Activated CD8-positive, alpha-beta memory T cell treated with anti-CD3 and anti-CD28 coated beads, Interleukin-2, amount 10 ng/mL, durations not matched to agents 7 days and 5 days (primary cell): Measurements from ENCODE around the gene ADAMTS4. TPM values are rescaled to one million over a fixed set of nuclear protein-coding genes. Genes with fewer than 3 reads are reported as not detected.
A peak's percentile ranks its signal among the peaks of the same experiment; 100 is the strongest.

Experiments used
- ATAC-seq: fragments of 150-1000 bp; cut with Tn5 transposase; one replicate; pipeline ENCODE4 v1.10.0; 2021; ENCODE audit warnings: moderate library complexity
- CTCF ChIA-PET: fragments of 350-600 bp; sonication (Branson Sonifier 250); formaldehyde crosslinking; loops from one replicate; lab custom pipeline; 2021; ENCODE audit warnings: antibody characterized with exemption; lab: Charles Lee
- DNase-seq: peaks from one replicate; pipeline ENCODE4 v3.0.0-alpha.2; 2020
- H3K27ac Mint-ChIP-seq: one replicate; pipeline ENCODE4 v1.8.0; 2021; ENCODE audit warnings: mild to moderate bottlenecking, mixed read lengths
- H3K27me3 Mint-ChIP-seq: one replicate; pipeline ENCODE4 v1.8.0; 2021; ENCODE audit warnings: mixed read lengths
- H3K36me3 Mint-ChIP-seq: one replicate; pipeline ENCODE4 v1.8.0; 2021; ENCODE audit warnings: mild to moderate bottlenecking, mixed read lengths
- H3K4me1 Mint-ChIP-seq: one replicate; pipeline ENCODE4 v1.8.0; 2021; ENCODE audit warnings: mixed read lengths
- H3K4me3 Mint-ChIP-seq: one replicate; pipeline ENCODE4 v1.8.0; 2021; ENCODE audit warnings: mild to moderate bottlenecking, moderate library complexity, mixed read lengths
- H3K9me3 Mint-ChIP-seq: one replicate; pipeline ENCODE4 v1.8.0; 2022; ENCODE audit warnings: low read depth, mixed read lengths
- total RNA-seq, 2 experiments: library from RNA; stranded (reverse); gene quantifications; one replicate each; pipeline ENCODE4 v1.2.3, GENCODE V29; 2021

ADAMTS4 gene
- total RNA-seq, 2 experiments from 2014 or later = 0.30 to 0.38 TPM

DNA sequence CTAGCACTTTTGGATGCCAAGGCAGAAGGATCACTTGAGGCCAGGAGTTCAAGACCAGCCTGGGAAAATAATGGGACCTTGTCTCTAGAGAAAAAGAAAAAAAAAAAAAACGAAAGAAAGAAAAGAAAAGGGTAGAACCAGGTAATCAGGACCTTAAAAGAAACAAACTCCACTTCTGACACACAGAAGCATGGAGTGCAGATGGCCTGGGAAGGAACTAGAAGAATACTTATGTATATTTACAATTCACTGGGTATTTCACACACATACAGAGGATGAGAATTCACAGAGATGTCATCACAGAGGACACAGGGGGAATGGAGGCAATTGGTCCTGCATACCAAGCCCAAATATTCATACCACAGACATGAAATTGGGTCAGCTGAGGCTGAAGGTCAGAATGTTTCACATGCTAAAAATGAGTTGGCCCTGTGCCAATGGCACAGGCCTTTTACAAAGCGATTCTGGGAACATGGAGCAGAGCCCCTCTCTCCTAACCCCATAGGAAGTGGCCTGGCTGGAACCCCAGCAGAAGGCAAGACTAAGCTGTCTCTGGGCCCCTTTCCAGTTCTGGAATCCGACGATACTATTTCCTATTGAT lies 26.0 kb downstream of the ADAMTS4 start:
- peak overlapping the region; percentile 12 for H3K27ac Mint-ChIP-seq
- H3K36me3 Mint-ChIP-seq = peaks cover 40% of the 10 kb centered on the region
- H3K9me3 Mint-ChIP-seq = no peaks in the 10 kb centered on the region
- H3K27me3 Mint-ChIP-seq = no peaks in the 10 kb centered on the region
- CTCF ChIA-PET = interaction anchor here (0.6 kb wide), 1 partner anchor 15 kb away, joined by 3 read pairs; no protein-coding TSS in a partner anchor
- ATAC-seq (no peak), DNase-seq (no peak)
- H3K4me1 Mint-ChIP-seq = peaks cover 39% of the 10 kb centered on the region
- H3K4me3 Mint-ChIP-seq = no peak overlapping the region

DNA sequence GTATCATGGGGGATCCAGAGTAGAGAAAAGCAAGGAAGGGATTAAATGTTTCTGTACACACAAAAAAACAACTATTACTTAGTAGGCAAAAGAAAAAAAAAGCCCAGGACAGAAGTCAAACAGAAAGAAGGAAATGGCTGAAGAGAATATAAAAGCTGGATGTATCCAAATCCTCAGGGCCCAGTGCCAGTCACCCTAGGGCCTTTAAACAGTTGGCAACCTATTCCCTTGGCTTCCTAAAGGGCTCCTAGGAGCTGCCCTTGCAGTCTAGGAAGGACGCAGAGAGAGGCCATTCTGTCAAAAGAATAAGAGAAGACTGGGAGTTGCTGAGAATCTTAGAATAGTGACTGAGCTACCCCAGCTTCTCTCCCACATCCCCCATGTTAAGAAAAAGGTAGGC lies 26.5 kb downstream of the ADAMTS4 start:
- CTCF ChIA-PET = interaction anchor here (0.6 to 1.1 kb wide), 2 partner anchors 16 to 53 kb away, joined by 3 to 4 read pairs; partner anchors contain the start of gene TOMM40L
- DNase-seq (no peak), ATAC-seq (no peak)
- peaks cover 40% of the 10 kb centered on the region for H3K36me3 Mint-ChIP-seq
- no peaks in the 10 kb centered on the region for H3K9me3 Mint-ChIP-seq
- no peaks in the 10 kb centered on the region for H3K27me3 Mint-ChIP-seq
- no peak overlapping the region for H3K4me3 Mint-ChIP-seq
- peaks cover 38% of the 10 kb centered on the region for H3K4me1 Mint-ChIP-seq
- no peak overlapping the region for H3K27ac Mint-ChIP-seq

DNA sequence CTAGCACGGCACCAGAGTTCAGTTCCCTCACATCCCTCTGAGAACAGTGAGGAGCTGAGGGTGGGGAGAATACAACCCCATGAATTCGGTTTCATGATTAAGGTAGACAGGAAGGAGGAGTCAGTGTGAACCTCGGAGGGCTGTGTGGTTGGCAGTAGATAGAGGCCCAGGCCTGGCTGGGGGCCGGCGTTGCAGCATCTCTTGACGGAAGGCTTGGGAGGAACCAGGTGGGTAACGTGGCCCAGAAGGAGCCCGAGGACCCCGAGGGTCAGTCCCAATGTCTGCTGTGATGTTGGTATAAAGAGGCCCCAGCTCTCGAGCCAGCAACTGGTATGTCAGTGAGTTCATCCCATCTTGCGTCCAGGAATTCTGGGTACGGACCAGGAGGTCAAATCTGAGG lies 27.2 kb downstream of the ADAMTS4 start:
- CTCF ChIA-PET = interaction anchor here (1.1 to 2.3 kb wide), 2 partner anchors 10 to 54 kb away, joined by 4 to 7 read pairs; partner anchors contain the start of gene TOMM40L
- no peak for DNase-seq
- H3K4me1 Mint-ChIP-seq = peaks cover 42% of the 10 kb centered on the region
- ATAC-seq = no peak
- H3K9me3 Mint-ChIP-seq = no peaks in the 10 kb centered on the region
- H3K36me3 Mint-ChIP-seq = peaks cover 38% of the 10 kb centered on the region
- H3K27me3 Mint-ChIP-seq = no peaks in the 10 kb centered on the region
- no peak overlapping the region for H3K4me3 Mint-ChIP-seq
- H3K27ac Mint-ChIP-seq = no peak overlapping the region

DNA sequence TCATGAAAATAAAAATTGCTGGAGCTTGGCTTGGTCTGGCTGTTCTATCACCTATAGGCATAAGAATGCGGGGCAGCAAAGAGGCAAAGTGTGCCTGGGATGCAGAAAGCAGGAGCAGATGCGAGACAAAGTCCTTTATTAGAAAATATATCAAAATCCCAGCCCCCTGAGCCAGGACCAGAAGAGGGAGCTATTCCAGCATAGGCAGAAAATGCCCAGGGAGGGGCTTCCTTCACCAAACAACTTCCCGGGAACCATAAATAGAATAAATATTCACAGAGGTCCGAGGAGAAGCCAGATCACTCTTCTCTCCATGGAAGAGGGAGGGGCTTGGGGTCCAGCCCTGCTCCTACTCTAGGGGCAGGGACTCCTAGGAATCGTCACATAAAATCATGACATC lies 27.7 kb downstream of the ADAMTS4 start:
- DNase-seq (no peak), ATAC-seq (no peak)
- no peaks in the 10 kb centered on the region for H3K27me3 Mint-ChIP-seq
- CTCF ChIA-PET = interaction anchor here (1.1 to 2.3 kb wide), 2 partner anchors 10 to 54 kb away, joined by 4 to 7 read pairs; partner anchors contain the start of gene TOMM40L
- H3K4me3 Mint-ChIP-seq = no peak overlapping the region
- H3K27ac Mint-ChIP-seq = no peak overlapping the region
- H3K9me3 Mint-ChIP-seq = no peaks in the 10 kb centered on the region
- peaks cover 39% of the 10 kb centered on the region for H3K4me1 Mint-ChIP-seq
- peaks cover 38% of the 10 kb centered on the region for H3K36me3 Mint-ChIP-seq

DNA sequence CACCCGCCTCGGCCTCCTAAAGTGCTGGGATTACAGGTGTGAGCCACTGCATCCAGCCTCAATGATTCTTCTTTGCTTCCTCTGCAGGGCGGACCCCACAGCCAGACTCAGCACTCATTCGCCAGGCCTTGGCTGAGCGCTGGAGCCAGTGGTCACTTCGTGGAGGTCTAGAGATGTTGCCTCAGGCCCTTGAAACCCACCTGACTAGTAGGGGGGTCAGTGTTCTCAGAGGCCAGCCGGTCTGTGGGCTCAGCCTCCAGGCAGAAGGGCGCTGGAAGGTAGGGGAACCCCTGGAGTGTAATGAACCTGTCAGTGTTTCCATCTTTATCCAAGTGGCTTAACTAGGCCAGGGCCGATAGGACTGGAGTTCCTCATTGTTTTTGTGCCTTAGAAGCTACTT lies 29.9 kb downstream of the ADAMTS4 start:
- Mint-ChIP-seq H3K27me3 (no peaks in the 10 kb centered on the region), H3K4me1 (peaks cover 38% of the 10 kb centered on the region), H3K4me3 (no peak overlapping the region), H3K9me3 (no peaks in the 10 kb centered on the region), H3K36me3 (peaks cover 27% of the 10 kb centered on the region), H3K27ac (no peak overlapping the region)
- CTCF ChIA-PET = interaction anchor here (0.9 to 1.3 kb wide), 2 partner anchors 9 to 33 kb away, joined by 3 read pairs; partner anchors contain the start of genes B4GALT3 and NDUFS2
- DNase-seq (no peak), ATAC-seq (no peak)

DNA sequence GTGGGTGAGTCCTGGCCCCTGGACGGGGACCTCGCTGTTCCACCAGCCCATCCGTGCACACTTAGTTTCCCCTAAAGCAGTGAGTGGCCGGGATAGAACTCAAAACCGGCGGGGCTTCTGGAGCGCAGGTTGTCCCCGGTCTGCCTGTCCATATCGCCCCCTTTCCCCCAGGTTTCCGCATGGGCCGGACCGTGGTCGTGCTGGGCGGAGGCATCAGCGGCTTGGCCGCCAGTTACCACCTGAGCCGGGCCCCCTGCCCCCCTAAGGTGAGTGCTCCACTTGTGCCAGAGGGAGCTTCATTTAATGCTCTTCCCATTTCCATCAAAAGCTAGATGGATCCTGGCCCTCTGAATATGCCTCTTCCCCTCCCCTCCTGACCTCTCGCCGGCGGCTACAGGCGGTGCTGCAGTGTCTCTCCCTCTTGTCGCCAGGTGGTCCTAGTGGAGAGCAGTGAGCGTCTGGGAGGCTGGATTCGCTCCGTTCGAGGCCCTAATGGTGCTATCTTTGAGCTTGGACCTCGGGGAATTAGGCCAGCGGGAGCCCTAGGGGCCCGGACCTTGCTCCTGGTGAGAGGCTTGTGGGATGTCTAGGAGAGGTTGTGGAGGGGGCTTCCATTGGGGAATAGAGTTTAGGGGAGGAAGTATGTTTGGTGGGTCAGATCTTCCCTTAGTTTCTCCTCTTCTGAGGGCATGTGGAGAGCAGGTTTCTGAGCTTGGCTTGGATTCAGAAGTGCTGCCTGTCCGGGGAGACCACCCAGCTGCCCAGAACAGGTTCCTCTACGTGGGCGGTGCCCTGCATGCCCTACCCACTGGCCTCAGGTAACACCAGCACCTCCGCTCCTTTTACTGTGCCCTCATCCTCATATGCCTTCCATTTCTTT lies 31.9 kb downstream of the ADAMTS4 start:
- CTCF ChIA-PET = interaction anchor here (0.7 to 4.7 kb wide), 23 partner anchors 9 to 571 kb away, joined by 3 to 49 read pairs (median 5); partner anchors contain the start of genes APOA2, B4GALT3, DEDD and NDUFS2
- H3K36me3 Mint-ChIP-seq = peaks cover 20% of the 10 kb centered on the region
- H3K27ac Mint-ChIP-seq = peak overlapping the region; percentile 95
- ATAC-seq (peak; percentile 1), DNase-seq (peak; percentile 51)
- peak overlapping the region; percentile 83 for H3K4me3 Mint-ChIP-seq
- peaks cover 39% of the 10 kb centered on the region for H3K4me1 Mint-ChIP-seq
- H3K9me3 Mint-ChIP-seq = no peaks in the 10 kb centered on the region
- H3K27me3 Mint-ChIP-seq = no peaks in the 10 kb centered on the region

DNA sequence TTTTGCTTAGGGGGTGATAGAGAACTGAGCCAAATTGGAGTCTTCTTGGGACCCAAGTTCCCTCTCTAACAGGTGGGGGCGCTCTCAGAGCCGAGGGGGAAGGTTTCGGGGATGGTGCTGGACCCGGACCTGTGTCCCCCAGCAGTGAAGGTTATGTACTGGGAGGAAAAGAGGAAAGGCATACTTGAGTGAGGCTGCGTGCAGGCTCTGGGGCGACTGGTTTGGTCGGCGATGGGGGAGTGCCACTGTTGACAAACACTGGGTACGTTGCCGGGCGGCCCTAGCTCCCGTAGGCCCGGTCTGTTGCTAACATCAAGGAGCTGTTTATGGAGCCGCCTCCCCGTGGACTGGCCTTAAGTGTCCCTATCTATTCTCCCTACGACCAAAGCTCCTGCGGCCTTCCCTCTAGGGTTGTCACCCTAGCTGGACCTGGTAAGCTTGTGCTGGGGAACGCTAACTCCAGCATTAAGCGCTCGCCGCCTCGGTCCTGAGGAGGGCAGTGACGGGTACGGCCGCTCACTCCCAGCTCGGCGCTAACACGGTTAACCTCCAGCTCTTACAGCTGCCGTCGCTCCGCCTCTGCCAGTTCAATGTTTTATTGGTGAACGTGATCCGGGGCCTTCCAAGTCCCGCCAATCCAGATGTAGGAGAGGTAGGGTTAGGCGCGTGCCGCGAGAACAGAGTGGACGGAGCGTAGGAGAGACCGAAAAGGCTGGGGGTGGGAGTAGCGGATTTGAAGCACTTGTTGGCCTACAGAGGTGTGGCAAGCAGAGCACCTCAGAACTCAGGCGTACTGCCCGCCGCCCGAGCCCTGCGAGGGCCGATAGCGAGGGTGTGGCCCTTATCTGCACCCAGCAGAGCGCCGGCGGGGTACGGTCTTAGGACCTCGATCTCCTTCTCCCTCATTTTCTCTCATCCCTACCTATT lies 32.8 kb downstream of the ADAMTS4 start, which contains the start of gene PPOX:
PPOX (plus strand) TSS at position 685 of the 927 bp plus-strand sequence. CDS start 422 bp downstream, outside the sequence.
- ATAC-seq = peak; percentile 95
- H3K36me3 Mint-ChIP-seq = peaks cover 17% of the 10 kb centered on the region
- DNase-seq = peak; percentile 98
- no peaks in the 10 kb centered on the region for H3K9me3 Mint-ChIP-seq
- H3K4me3 Mint-ChIP-seq = peak within 1 kb of the TSS; percentile 83
- H3K27ac Mint-ChIP-seq = peak within 1 kb of the TSS; percentile 95
- no peaks in the 10 kb centered on the region for H3K27me3 Mint-ChIP-seq
- CTCF ChIA-PET = interaction anchor here (0.5 to 4.7 kb wide), 31 partner anchors 10 to 572 kb away, joined by 3 to 49 read pairs (median 4); partner anchors contain the start of genes APOA2, B4GALT3, DEDD and NDUFS2
- peaks cover 44% of the 10 kb centered on the region for H3K4me1 Mint-ChIP-seq

DNA sequence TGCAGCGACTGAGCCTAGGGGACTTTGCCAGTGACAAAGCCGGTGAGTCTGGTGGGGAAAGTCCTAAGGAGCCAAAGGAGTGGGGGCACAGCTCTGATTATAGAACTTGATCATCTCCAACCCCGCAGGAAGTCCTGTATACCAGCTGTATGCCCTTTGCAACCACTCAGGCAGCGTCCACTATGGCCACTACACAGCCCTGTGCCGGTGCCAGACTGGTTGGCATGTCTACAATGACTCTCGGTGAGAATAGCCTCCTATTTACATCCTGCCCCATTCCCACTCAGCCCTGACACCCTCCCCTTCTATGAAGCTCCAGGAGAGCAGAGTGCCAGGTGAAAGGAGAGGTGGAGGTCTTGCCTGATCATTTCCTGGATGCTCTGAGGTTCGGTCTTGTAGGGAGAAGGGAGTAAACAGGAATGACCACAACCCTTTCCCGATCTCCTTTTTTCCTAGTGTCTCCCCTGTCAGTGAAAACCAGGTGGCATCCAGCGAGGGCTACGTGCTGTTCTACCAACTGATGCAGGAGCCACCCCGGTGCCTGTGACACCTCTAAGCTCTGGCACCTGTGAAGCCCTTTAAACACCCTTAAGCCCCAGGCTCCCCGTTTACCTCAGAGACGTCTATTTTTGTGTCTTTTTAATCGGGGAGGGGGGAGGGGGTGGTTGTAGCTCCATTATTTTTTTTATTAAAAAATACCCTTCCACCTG lies 33.8 kb downstream of the ADAMTS4 start:
- Mint-ChIP-seq H3K9me3 (no peaks in the 10 kb centered on the region), H3K36me3 (peaks cover 14% of the 10 kb centered on the region), H3K4me3 (peak overlapping the region; percentile 83), H3K27me3 (no peaks in the 10 kb centered on the region), H3K4me1 (peaks cover 52% of the 10 kb centered on the region), H3K27ac (peak overlapping the region; percentile 95)
- DNase-seq = no peak
- CTCF ChIA-PET = interaction anchor here (0.5 to 4.7 kb wide), 29 partner anchors 9 to 226 kb away, joined by 3 to 49 read pairs (median 4); partner anchors contain the start of genes APOA2, B4GALT3, NDUFS2 and NIT1
- no peak for ATAC-seq

DNA sequence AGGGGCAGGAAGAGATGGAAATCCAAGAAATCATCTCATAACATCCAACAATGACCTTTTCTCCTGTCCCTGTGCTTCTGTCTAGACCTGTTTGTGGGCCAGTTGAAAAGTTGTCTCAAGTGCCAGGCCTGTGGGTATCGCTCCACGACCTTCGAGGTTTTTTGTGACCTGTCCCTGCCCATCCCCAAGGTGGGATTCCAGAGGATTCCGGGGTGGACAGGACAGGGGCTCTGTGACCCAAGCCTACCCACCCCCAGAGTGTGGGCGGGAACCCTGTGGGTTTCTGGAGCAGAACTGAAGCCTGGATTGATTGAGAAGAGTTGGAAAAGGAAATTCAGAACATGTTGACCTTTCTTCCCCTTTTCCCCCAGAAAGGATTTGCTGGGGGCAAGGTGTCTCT lies 35.1 kb downstream of the ADAMTS4 start:
- H3K27me3 Mint-ChIP-seq = no peaks in the 10 kb centered on the region
- peaks cover 14% of the 10 kb centered on the region for H3K36me3 Mint-ChIP-seq
- H3K27ac Mint-ChIP-seq = peak overlapping the region; percentile 47
- no peak for ATAC-seq
- H3K4me1 Mint-ChIP-seq = peaks cover 57% of the 10 kb centered on the region
- CTCF ChIA-PET = interaction anchor here (4.7 kb wide), 1 partner anchor 12 kb away, joined by 34 read pairs; the partner anchor contains the start of gene B4GALT3
- DNase-seq = no peak
- H3K9me3 Mint-ChIP-seq = no peaks in the 10 kb centered on the region
- no peak overlapping the region for H3K4me3 Mint-ChIP-seq

DNA sequence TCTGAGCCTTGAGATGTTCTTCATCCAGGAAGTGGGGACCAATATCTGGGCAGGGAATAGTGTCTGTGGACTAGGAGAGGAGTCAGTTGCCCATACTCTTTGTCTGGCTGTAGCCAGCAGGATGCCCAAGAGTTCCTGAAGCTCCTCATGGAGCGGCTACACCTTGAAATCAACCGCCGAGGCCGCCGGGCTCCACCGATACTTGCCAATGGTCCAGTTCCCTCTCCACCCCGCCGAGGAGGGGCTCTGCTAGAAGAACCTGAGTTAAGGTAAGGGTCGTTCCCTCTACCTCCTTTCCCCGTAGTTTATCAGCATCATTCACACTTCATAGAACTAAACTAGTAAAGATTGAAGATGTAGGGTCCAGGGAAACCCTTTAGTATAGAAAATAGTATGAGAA lies 36.0 kb downstream of the ADAMTS4 start:
- H3K4me1 Mint-ChIP-seq = peaks cover 55% of the 10 kb centered on the region
- ATAC-seq (no peak), DNase-seq (no peak)
- CTCF ChIA-PET = interaction anchor here (1.0 kb wide), 1 partner anchor 63 kb away, joined by 3 read pairs; the partner anchor contains the start of gene TOMM40L
- H3K27ac Mint-ChIP-seq = no peak overlapping the region
- no peaks in the 10 kb centered on the region for H3K9me3 Mint-ChIP-seq
- H3K4me3 Mint-ChIP-seq = no peak overlapping the region
- H3K36me3 Mint-ChIP-seq = peaks cover 21% of the 10 kb centered on the region
- no peaks in the 10 kb centered on the region for H3K27me3 Mint-ChIP-seq

DNA sequence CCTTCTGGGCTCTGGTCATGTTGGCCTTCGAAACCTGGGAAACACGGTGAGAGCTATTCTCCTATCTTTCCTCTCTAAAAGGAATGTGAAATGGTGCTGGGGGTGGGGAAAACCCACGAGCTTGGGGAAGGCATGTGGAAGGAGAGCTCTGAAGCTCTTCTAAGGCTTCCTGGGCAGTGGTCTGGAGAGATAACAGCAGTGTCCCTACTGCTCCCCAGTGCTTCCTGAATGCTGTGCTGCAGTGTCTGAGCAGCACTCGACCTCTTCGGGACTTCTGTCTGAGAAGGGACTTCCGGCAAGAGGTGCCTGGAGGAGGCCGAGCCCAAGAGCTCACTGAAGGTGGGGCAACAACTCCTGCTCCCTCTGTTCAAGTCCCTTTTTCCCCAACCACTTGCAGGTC lies 36.8 kb downstream of the ADAMTS4 start:
- Mint-ChIP-seq H3K27ac (no peak overlapping the region), H3K4me1 (peaks cover 49% of the 10 kb centered on the region), H3K27me3 (no peaks in the 10 kb centered on the region), H3K9me3 (no peaks in the 10 kb centered on the region), H3K36me3 (peaks cover 26% of the 10 kb centered on the region), H3K4me3 (no peak overlapping the region)
- CTCF ChIA-PET = interaction anchor here (0.9 to 1.0 kb wide), 2 partner anchors 63 to 220 kb away, joined by 3 read pairs; partner anchors contain the start of gene TOMM40L
- no peak for ATAC-seq
- no peak for DNase-seq
